MCF 10A (cell line): ENCODE measurements around the gene ITPRIPL1. TPM values are rescaled to one million over a fixed set of nuclear protein-coding genes. Genes with fewer than 3 reads are reported as not detected.

Source experiments
- BruUV-seq: library from RNA; stranded (reverse); fragments of 400-500 nt; replicated peaks from 2 replicates; lab custom pipeline; 2021; lab: Mats Ljungman, UMichigan
- CTCF ChIA-PET: fragments of 300-600 bp; sonication (Branson Sonifier 250); formaldehyde crosslinking; extraction: SDS; loops from one replicate; lab custom pipeline; 2021; ENCODE audit warnings: antibody characterized with exemption, inconsistent platforms; lab: Yijun Ruan, JAX
- POLR2A ChIA-PET: fragments of 300-600, 350-650 bp; sonication (Branson Sonifier 250); formaldehyde crosslinking; extraction: SDS; loops from one replicate; lab custom pipeline; 2020; ENCODE audit warnings: antibody characterized with exemption, inconsistent platforms; lab: Yijun Ruan, JAX
- DNase-seq: peaks from one replicate; pipeline ENCODE4 v3.0.0-alpha.2; 2018; ENCODE audit not compliant: unreplicated experiment
- H3K27ac Mint-ChIP-seq: one replicate; pipeline ENCODE4 v1.8.0; 2022; ENCODE audit warnings: mild to moderate bottlenecking, low read depth, mixed read lengths; ENCODE audit not compliant: unreplicated experiment
- H3K27me3 Mint-ChIP-seq: one replicate; pipeline ENCODE4 v1.8.0; 2022; ENCODE audit warnings: mixed read lengths; ENCODE audit not compliant: insufficient read depth, unreplicated experiment
- H3K36me3 Mint-ChIP-seq: one replicate; pipeline ENCODE4 v1.8.0; 2022; ENCODE audit warnings: mild to moderate bottlenecking, moderate library complexity, mixed read lengths; ENCODE audit not compliant: insufficient read depth, unreplicated experiment
- H3K4me1 Mint-ChIP-seq: one replicate; pipeline ENCODE4 v1.8.0; 2022; ENCODE audit warnings: mixed read lengths; ENCODE audit not compliant: insufficient read depth, unreplicated experiment
- H3K4me3 Mint-ChIP-seq: one replicate; pipeline ENCODE4 v1.8.0; 2022; ENCODE audit warnings: mild to moderate bottlenecking, moderate library complexity, mixed read lengths; ENCODE audit not compliant: unreplicated experiment
- H3K9me3 Mint-ChIP-seq: one replicate; pipeline ENCODE4 v1.8.0; 2022; ENCODE audit warnings: mixed read lengths; ENCODE audit not compliant: unreplicated experiment
- intact Hi-C: fragments of 100-400 bp; cut with micrococcal nuclease; formaldehyde crosslinking; loops from 2 replicates; pipeline ENCODE4 v1.14.1; 2022
- total RNA-seq: library from RNA; stranded (reverse); gene quantifications from 2 replicates; pipeline ENCODE4 v1.2.3, GENCODE V29; 2022
- TF ChIP-seq, protein P1 (sequence below): fragments of 200-600 bp; IDR thresholded peaks from one replicate; pipeline ENCODE4 v1.8.0; 2022; ENCODE audit warnings: antibody characterized with exemption, mild to moderate bottlenecking; ENCODE audit not compliant: unreplicated experiment

Gene ITPRIPL1
- total RNA-seq, 1 experiment from 2014 or later = not detected

GRCh38 chr2:96329874-96330273 is 4.8 kb downstream of the ITPRIPL1 start:
- TF ChIP-seq, protein P1, sequence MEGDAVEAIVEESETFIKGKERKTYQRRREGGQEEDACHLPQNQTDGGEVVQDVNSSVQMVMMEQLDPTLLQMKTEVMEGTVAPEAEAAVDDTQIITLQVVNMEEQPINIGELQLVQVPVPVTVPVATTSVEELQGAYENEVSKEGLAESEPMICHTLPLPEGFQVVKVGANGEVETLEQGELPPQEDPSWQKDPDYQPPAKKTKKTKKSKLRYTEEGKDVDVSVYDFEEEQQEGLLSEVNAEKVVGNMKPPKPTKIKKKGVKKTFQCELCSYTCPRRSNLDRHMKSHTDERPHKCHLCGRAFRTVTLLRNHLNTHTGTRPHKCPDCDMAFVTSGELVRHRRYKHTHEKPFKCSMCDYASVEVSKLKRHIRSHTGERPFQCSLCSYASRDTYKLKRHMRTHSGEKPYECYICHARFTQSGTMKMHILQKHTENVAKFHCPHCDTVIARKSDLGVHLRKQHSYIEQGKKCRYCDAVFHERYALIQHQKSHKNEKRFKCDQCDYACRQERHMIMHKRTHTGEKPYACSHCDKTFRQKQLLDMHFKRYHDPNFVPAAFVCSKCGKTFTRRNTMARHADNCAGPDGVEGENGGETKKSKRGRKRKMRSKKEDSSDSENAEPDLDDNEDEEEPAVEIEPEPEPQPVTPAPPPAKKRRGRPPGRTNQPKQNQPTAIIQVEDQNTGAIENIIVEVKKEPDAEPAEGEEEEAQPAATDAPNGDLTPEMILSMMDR = no peak
- Mint-ChIP-seq H3K36me3 (peaks cover 6% of the 10 kb centered on the region), H3K27me3 (peaks cover 35% of the 10 kb centered on the region), H3K4me3 (no peak overlapping the region), H3K4me1 (peaks cover 33% of the 10 kb centered on the region), H3K9me3 (no peaks in the 10 kb centered on the region), H3K27ac (peak overlapping the region; percentile 75)
- DNase-seq = no peak
- POLR2A ChIA-PET = interaction anchor here (0.7 to 6.0 kb wide), 12 partner anchors 9 to 486 kb away, joined by 3 to 78 read pairs (median 4); partner anchors contain the start of genes CNNM3 and SNRNP200
- CTCF ChIA-PET = interaction anchor here (0.6 to 1.2 kb wide), 2 partner anchors 54 to 206 kb away, joined by 3 read pairs; no protein-coding TSS in a partner anchor
- no TSS peak for BruUV-seq
- intact Hi-C loops = no loop called here

DNA sequence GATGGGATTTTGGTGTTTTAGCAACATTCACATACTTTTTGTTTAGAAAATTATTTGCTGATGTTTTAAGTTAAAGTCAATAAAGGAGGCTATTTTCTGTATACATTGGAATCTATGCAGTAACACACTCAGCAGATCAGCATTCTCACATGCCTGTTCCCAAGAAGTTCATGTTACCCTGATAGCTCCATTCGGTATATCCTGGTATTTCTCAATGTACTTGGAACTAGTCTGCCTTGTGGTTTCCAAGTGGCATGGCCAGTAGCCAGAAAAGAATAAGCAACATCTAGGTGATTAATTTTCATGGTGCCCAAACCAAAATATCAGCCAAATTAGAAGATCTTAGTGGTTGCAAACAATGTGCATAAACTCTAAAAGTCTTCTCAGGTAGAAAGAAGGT is 5.3 kb downstream of the ITPRIPL1 start:
- no TSS peak for BruUV-seq
- TF ChIP-seq, protein P1 = no peak
- ChIA-PET POLR2A (interaction anchor here (0.7 to 6.0 kb wide), 12 partner anchors 10 to 486 kb away, joined by 3 to 78 read pairs (median 4); partner anchors contain the start of genes CNNM3 and SNRNP200), CTCF (interaction anchor here (0.6 to 1.4 kb wide), 3 partner anchors 54 to 205 kb away, joined by 3 read pairs; no protein-coding TSS in a partner anchor)
- Mint-ChIP-seq H3K27ac (peak overlapping the region; percentile 75), H3K9me3 (no peaks in the 10 kb centered on the region), H3K4me1 (peaks cover 33% of the 10 kb centered on the region), H3K4me3 (peak overlapping the region; percentile 63), H3K27me3 (peaks cover 30% of the 10 kb centered on the region), H3K36me3 (peaks cover 6% of the 10 kb centered on the region)
- DNase-seq = peak; percentile 98
- intact Hi-C loops = no loop called here

DNA sequence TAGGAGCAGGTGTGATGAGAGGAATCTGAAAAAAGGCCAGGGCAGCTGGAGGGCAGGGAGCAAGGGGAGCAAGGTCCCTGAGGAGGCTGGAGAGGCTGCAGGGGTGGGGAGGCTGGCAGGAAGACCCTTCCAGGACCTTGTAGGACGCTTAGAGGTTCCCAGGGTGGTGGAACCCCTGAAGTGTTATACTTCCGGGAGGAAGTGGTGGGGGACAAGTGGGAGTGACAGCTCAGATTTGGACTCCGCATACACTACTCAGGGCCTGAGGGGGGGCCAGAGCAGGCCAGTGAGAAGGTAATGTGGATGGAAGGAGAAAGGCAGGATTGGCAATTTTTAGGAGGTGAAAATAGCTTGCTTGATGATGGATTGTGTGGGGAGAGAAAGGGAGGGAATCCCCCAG is 8.6 kb downstream of the ITPRIPL1 start:
- DNase-seq = no peak
- Mint-ChIP-seq H3K36me3 (peaks cover 13% of the 10 kb centered on the region), H3K4me1 (peaks cover 54% of the 10 kb centered on the region), H3K9me3 (no peaks in the 10 kb centered on the region), H3K4me3 (peak overlapping the region; percentile 68), H3K27ac (peak overlapping the region; percentile 75), H3K27me3 (no peaks in the 10 kb centered on the region)
- POLR2A ChIA-PET = interaction anchor here (1.6 to 4.6 kb wide), 2 partner anchors 13 to 28 kb away, joined by 4 to 43 read pairs; partner anchors contain the start of gene SNRNP200
- no TSS peak for BruUV-seq
- CTCF ChIA-PET = interaction anchor here (1.0 kb wide), 1 partner anchor 72 kb away, joined by 3 read pairs; no protein-coding TSS in a partner anchor
- intact Hi-C loops = loop anchor here (2.0 kb wide), 1 partner anchor 29 kb away; the partner anchor contains the start of gene SNRNP200
- TF ChIP-seq, protein P1 = no peak

- Mint-ChIP-seq H3K27ac (peak overlapping the region; percentile 39), H3K27me3 (no peaks in the 10 kb centered on the region), H3K4me1 (peaks cover 42% of the 10 kb centered on the region), H3K36me3 (peaks cover 12% of the 10 kb centered on the region), H3K4me3 (peak overlapping the region; percentile 68), H3K9me3 (no peaks in the 10 kb centered on the region)
- TSS peak; percentile 65 for BruUV-seq
- CTCF ChIA-PET = interaction anchor here (0.6 to 1.6 kb wide), 5 partner anchors 9 to 614 kb away, joined by 3 to 4 read pairs (median 3); no protein-coding TSS in a partner anchor
- intact Hi-C loops = loop anchor here (5.0 kb wide), 1 partner anchor 69 kb away; the partner anchor contains the start of genes CIAO1 and TMEM127
- no peak for DNase-seq
- POLR2A ChIA-PET = interaction anchor here (0.5 to 4.6 kb wide), 10 partner anchors 16 to 551 kb away, joined by 3 to 43 read pairs (median 4); partner anchors contain the start of genes ANKRD36C, SNRNP200 and STARD7
- TF ChIP-seq, protein P1 = no peak
Observed at GRCh38 chr2:96336104-96336775, 11.1 kb downstream of the ITPRIPL1 start.
